Measurements from ENCODE around the gene CTBP2. TPM values are rescaled to one million over a fixed set of nuclear protein-coding genes. Genes with fewer than 3 reads are reported as not detected.

CTBP2 gene
- total RNA-seq, 2 donors from 2014 or later: 75.3 to 109 TPM

GRCh38 chr10:124939290-124939689 is 221.1 kb downstream of the CTBP2 start:
- H3K9me3 Mint-ChIP-seq: no peaks in the 10 kb centered on the region
- H3K27me3 Mint-ChIP-seq (ENCODE audit: insufficient read depth): no peaks in the 10 kb centered on the region
- H3K9ac ChIP-seq (ENCODE audit: extremely low read depth, low read length, poor library complexity, severe bottlenecking): no peak overlapping the region
- H3K4me1 Mint-ChIP-seq: peaks cover 17% of the 10 kb centered on the region
- no peak for TF ChIP-seq CTCF (conservative IDR thresholded peaks at IDR 0.05)
- peaks cover 6% of the 10 kb centered on the region for H3K36me3 Mint-ChIP-seq (ENCODE audit: low read depth)
- no peak overlapping the region for H3K4me3 Mint-ChIP-seq
- H3K27me3 ChIP-seq (ENCODE audit: control insufficient read depth, insufficient read depth, low read length, poor library complexity, severe bottlenecking): no peaks in the 10 kb centered on the region
- no peak for DNase-seq
- H3K27ac ChIP-seq (ENCODE audit: low read depth, low read length): no peak overlapping the region
- no peak overlapping the region for H3K27ac Mint-ChIP-seq
- H3K9me3 ChIP-seq (ENCODE audit: control insufficient read depth, low read length): no peaks in the 10 kb centered on the region
- H3K4me1 ChIP-seq (ENCODE audit: control insufficient read depth, insufficient read depth, low read length): no peaks in the 10 kb centered on the region
- WGBS, 2 experiments (ENCODE audit: insufficient coverage in 1 of 2, insufficient read length in 1 of 2): 80% methylated on average over 1 of the region's 1 CpG; no CpG with 5 or more reads in 1 of the 2 experiments
- H3K36me3 ChIP-seq (ENCODE audit: control insufficient read depth, insufficient read depth, low read length): peaks cover 13% of the 10 kb centered on the region
- H3K4me3 ChIP-seq (ENCODE audit: low read length): no peak overlapping the region

GRCh38 chr10:124936813-124937212 is 223.6 kb downstream of the CTBP2 start:
- Mint-ChIP-seq H3K4me3 (no peak overlapping the region), H3K27ac (no peak overlapping the region), H3K27me3 (ENCODE audit: insufficient read depth) (no peaks in the 10 kb centered on the region), H3K4me1 (peaks cover 24% of the 10 kb centered on the region), H3K9me3 (peaks cover 8% of the 10 kb centered on the region), H3K36me3 (ENCODE audit: low read depth) (peaks cover 10% of the 10 kb centered on the region)
- Histone ChIP-seq H3K9ac (ENCODE audit: extremely low read depth, low read length, poor library complexity, severe bottlenecking) (no peak overlapping the region), H3K4me3 (ENCODE audit: low read length) (no peak overlapping the region), H3K9me3 (ENCODE audit: control insufficient read depth, low read length) (peaks cover 9% of the 10 kb centered on the region), H3K36me3 (ENCODE audit: control insufficient read depth, insufficient read depth, low read length) (peaks cover 5% of the 10 kb centered on the region), H3K27ac (ENCODE audit: low read depth, low read length) (no peak overlapping the region), H3K27me3 (ENCODE audit: control insufficient read depth, insufficient read depth, low read length, poor library complexity, severe bottlenecking) (no peaks in the 10 kb centered on the region), H3K4me1 (ENCODE audit: control insufficient read depth, insufficient read depth, low read length) (peaks cover 2% of the 10 kb centered on the region)
- no peak for TF ChIP-seq CTCF (conservative IDR thresholded peaks at IDR 0.05)
- WGBS, 2 experiments (ENCODE audit: insufficient coverage in 1 of 2, insufficient read length in 1 of 2): 100% methylated on average over 2 of the region's 7 CpGs; no CpG with 5 or more reads in 1 of the 2 experiments
- DNase-seq: no peak

- WGBS, 2 experiments (ENCODE audit: insufficient coverage in 1 of 2, insufficient read length in 1 of 2): 82 to 94% methylated on average over 2 of the region's 2 CpGs
Observed at GRCh38 chr10:124935946-124936345, 224.4 kb downstream of the CTBP2 start.

More at GRCh38 chr10:124935946-124936345, 224.4 kb downstream of the CTBP2 start:
- peaks cover 2% of the 10 kb centered on the region for H3K4me1 ChIP-seq (ENCODE audit: control insufficient read depth, insufficient read depth, low read length)
- no peak for TF ChIP-seq CTCF (conservative IDR thresholded peaks at IDR 0.05)
- peaks cover 16% of the 10 kb centered on the region for H3K9me3 ChIP-seq (ENCODE audit: control insufficient read depth, low read length)
- H3K36me3 Mint-ChIP-seq (ENCODE audit: low read depth): peaks cover 15% of the 10 kb centered on the region
- no peak overlapping the region for H3K27ac ChIP-seq (ENCODE audit: low read depth, low read length)
- H3K27me3 ChIP-seq (ENCODE audit: control insufficient read depth, insufficient read depth, low read length, poor library complexity, severe bottlenecking): no peaks in the 10 kb centered on the region
- no peaks in the 10 kb centered on the region for H3K27me3 Mint-ChIP-seq (ENCODE audit: insufficient read depth)
- peak overlapping the region; percentile 1 for H3K27ac Mint-ChIP-seq
- peaks cover 5% of the 10 kb centered on the region for H3K36me3 ChIP-seq (ENCODE audit: control insufficient read depth, insufficient read depth, low read length)
- no peak overlapping the region for H3K9ac ChIP-seq (ENCODE audit: extremely low read depth, low read length, poor library complexity, severe bottlenecking)
- no peak overlapping the region for H3K4me3 ChIP-seq (ENCODE audit: low read length)
- H3K4me1 Mint-ChIP-seq: peaks cover 23% of the 10 kb centered on the region
- H3K4me3 Mint-ChIP-seq: no peak overlapping the region
- DNase-seq: no peak
- H3K9me3 Mint-ChIP-seq: peaks cover 13% of the 10 kb centered on the region

Small RNA genes within 50 kb of the gene (microRNA-seq; reads per million reads assigned to microRNA genes)
- not detected for gene MIR4296 (ENCODE audit: borderline microRNAs expressed)

Other genes with a start within 250 kb of the CTBP2 start
- gene ZRANB1, start 218.4 kb downstream of the CTBP2 start, total RNA-seq: 10 to 100 TPM; 26.0 to 26.9 TPM

All from endodermal cell (in vitro differentiated cells).